Activated T-cell treated with anti-CD3 and anti-CD28 coated beads for 4 hours (primary cell): ENCODE measurements around the gene C21orf58.

Experiments used
- DNase-seq: peaks from one replicate; pipeline ENCODE4 v3.0.0-alpha.2; 2020

The C21orf58 gene

DNA sequence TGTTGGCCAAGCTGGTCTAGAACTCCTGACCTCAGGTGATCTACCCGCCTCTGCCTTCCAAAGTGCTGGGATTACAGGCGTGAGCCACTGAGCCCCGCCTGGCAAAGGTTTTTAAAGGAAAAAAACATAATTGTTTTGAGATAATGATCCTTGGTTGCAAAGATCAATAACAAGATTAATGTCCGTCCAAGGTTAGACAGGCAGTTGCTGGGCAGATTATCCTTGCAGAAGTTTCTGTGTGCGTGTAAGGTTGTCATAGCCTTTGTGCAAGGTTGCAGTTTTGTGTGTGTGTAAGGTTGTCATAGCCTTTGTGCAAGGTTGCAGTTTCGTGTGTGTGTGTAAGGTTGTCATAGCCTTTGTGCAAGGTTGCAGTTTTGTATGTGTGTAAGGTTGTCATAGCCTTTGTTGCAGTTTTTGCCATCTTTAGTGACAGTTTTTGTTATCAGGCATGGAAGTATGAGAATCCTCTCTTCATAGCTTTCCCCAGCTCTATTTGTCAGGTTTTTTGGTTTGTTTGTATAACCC, 34.0 kb downstream of the C21orf58 start:
- no peak for DNase-seq

DNA sequence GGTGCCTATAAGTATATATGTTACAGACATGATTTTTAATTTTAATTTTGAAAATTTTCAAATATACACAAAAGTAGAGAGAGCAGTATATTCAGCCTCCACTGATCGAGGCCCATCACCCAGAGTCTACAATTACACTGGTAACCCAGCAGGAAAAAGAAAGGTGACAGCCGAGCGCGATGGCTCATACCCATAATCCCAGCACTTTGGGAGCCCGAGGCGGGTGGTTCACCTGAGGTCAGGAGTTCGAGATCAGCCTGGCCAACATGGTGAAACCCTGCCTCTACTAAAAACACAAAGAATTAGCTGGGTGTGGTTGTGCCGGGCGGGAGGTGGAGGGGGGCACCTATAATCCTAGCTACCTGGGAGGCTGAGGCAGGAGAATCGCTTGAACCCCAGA, 36.1 kb downstream of the C21orf58 start:
- no peak for DNase-seq

DNA sequence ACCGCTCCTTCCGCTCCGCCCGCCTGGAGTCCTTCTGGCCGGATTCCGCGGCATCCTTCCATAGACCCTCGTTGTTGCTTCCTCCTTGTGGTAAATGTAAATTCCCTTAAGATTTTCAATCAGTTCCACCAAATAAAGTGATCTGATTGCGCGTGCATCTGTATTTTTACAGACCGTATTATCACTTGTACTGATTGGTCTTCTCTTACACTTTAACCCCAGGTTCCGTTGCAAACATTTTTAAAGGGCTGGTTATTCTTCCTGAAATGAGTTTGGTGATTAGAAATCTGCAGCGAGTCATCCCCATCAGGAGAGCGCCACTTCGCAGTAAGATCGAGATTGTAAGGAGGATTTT, 37.0 kb downstream of the C21orf58 start:
- no peak for DNase-seq

GRCh38 chr21:46285761-46286647, 37.7 kb downstream of the C21orf58 start, which contains the start of gene YBEY:
YBEY (plus strand) TSS chr21:46286342; CDS start chr21:46286914, 572 bp downstream.
- peak; percentile 77 for DNase-seq

DNA sequence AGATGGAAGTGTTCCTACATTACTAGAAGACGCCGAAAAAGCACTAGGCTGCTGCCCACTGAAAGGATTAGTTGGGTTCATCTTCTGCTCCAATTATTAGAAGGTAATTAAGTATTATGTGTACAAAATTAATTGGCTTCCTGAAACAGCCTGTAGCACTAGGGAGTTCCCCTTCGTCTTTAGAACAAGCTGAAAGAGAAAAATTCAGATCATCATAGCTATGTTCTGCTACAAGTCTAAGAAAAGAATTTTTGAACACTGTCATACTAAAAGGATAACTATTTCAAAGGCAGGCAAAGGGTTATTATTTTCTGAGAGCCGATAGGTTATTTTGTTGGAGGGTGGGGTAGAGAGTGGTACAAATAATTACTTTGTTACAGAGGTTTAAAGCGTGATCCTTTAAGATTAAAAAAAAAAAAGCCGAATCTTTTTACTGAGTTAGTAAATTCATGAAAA, 38.4 kb downstream of the C21orf58 start, which contains the start of gene MCM3AP:
Gene MCM3AP, minus strand, starts transcription at position 406 of the 456 bp plus-strand sequence. Its CDS starts 325 bp downstream, at position 81.
- no peak for DNase-seq

DNA sequence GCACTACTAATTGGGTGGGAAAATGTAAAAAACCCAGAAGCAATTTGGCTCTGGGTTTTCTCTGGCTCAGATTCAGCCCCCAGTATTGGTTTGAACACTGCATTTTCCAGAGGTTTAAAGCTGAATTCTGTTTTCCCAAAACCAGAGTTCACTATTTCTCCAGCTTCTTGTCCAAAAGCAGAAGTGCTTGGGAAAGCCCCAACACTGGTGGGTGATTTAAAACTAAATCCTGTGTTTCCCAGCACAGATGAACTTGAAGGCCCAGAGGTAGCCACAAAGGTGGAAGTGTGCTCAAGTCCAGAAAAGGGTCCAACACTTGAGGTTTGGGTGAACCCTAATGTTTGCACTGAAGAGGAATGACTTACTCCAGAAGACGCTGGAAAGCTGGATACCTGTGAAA, 38.9 kb downstream of the C21orf58 start:
- no peak for DNase-seq

GRCh38 chr21:46284077-46284644, 39.5 kb downstream of the C21orf58 start:
- DNase-seq: no peak

GRCh38 chr21:46274797-46275390, 48.8 kb downstream of the C21orf58 start:
- no peak for DNase-seq

GRCh38 chr21:46273341-46273740, 50.3 kb downstream of the C21orf58 start:
- DNase-seq: no peak

DNA sequence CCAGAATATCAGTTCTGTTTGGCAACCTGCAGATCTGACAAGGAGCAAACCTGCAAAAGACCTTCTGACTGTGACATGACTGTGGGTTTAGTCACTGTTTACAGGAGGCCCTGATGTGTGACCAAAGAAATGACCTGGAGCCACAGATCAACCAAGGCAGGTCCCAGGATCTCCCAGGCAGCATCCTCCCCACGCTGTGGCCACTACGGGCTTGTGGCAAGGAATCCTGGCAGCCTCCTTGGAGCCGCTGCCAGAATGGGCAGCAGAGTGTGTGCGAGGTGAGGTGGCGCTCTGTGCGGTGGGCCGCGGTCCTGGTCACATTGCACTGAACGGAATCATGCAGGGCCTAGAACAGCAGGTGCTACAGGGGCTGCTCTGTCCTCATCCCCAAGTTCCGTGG, 54.2 kb downstream of the C21orf58 start:
- DNase-seq: no peak

GRCh38 chr21:46268371-46268770, 55.3 kb downstream of the C21orf58 start:
- DNase-seq: no peak

DNA sequence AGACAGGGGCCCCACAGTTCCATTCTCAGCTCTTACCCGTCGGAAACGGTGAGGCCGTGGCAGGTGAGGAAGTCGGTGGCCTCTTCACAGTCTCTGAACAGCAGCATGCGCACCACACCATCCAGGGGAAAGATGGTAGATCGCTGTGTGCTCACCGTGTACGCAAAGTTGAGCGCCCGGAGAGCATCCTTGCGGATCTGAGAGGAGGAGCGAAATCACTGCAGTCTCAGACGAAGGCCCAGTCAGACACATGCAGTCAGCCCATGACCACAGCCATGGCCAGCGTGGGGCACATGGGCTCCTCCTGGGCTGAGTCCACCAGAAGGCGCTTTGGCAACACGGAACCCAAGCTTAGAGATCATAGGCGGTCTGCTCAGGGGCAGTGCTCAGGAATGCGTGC, 56.7 kb downstream of the C21orf58 start:
- DNase-seq: no peak

GRCh38 chr21:46265736-46266525, 57.7 kb downstream of the C21orf58 start:
- no peak for DNase-seq

GRCh38 chr21:46264690-46265144, 59.0 kb downstream of the C21orf58 start:
- no peak for DNase-seq

- DNase-seq: no peak
Observed at GRCh38 chr21:46264046-46264689, 59.5 kb downstream of the C21orf58 start.

GRCh38 chr21:46256501-46256994, 67.1 kb downstream of the C21orf58 start:
- no peak for DNase-seq

GRCh38 chr21:46255758-46256337, 67.8 kb downstream of the C21orf58 start:
- DNase-seq: no peak

GRCh38 chr21:46255166-46255565, 68.5 kb downstream of the C21orf58 start:
- DNase-seq: no peak

DNA sequence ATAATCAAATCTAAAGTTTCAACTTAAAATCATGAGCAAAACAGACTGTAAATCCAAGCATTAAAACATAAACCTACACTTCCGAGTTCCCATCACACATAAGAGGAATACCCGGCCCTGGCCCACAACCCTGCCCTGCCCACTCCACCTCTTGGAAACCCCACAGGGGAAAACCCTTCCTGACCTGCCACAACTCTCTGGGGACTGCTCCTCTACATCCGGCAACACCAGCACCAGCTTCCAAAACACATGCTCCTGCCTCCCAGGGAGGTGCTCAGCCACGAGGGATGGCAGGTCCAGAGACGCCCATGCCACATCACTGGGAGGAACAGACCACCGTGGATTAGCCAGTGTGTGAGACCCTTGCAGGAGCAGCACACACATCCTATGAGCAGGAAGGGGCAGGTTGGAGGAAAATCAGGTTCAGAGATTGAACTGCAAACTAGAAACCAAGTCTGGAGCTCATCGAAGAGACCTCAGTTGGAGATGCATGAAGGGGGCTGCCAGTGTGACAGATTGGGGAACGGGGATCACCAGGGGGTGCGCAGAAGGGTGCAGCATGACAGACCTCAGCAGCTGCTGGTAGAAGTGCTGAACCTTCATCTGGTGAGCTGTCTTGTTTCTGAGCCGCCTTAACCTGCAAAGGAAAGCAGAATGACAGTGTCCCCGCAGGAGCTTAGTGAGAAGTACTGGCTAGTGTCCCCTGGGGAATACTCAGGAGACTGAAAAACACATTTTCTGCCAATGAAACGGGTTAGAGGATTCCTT, 69.3 kb downstream of the C21orf58 start:
- no peak for DNase-seq

DNA sequence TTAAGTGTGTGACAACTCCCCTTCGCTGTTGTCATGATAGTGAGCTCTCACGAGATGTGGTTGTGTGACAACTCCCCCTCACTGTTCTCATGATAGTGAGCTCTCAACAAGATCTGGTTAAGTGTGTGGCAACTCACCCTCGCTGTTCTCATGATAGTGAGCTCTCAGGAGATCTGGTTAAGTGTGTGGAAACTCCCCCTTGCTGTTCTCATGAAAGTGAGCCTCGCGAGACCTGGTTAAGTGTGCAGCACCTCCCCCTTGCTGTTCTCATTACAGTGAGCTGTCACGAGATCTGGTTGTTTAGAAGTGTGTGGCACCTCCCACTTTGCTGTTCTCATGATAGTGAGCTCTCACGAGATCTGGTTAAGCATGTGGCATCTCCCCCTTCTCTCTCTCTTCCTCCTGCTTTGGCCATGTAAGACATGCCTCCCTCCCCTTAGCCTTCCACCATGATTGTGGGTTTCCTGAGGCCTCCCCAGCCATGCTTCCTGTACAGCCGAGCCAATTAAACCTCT, 70.0 kb downstream of the C21orf58 start:
- DNase-seq: no peak
